Vagina (tissue), 2 donors: Measurements from ENCODE around the gene E2F8. TPM values are rescaled to one million over a fixed set of nuclear protein-coding genes. Genes with fewer than 3 reads are reported as not detected.

Experiments
- DNase-seq, 2 donors: peaks; one replicate each; pipeline ENCODE4 v3.0.0-alpha.2; 2017; ENCODE audit errors: extremely low spot score in 2 of 2
- H3K27ac ChIP-seq: fragments of 200-600 bp; sonication (generic); one replicate; pipeline ENCODE4 v1.5.1; 2019
- H3K27me3 ChIP-seq: fragments of 200-600 bp; sonication (generic); one replicate; pipeline ENCODE4 v1.5.1; 2019
- H3K36me3 ChIP-seq, 2 donors: fragments of 200-600 bp; sonication (generic); one replicate each; pipeline ENCODE4 v1.5.1; 2017 to 2019
- H3K4me1 ChIP-seq: fragments of 200-600 bp; sonication (generic); one replicate; pipeline ENCODE4 v1.5.1; 2019
- H3K4me3 ChIP-seq, 2 donors: fragments of 200-600 bp; sonication (generic); 1 replicate in 1 of 2; 2 replicates in 1 of 2; pipeline ENCODE4 v1.5.1; 2016 to 2019
- H3K9me3 ChIP-seq: fragments of 200-600 bp; sonication (generic); one replicate; pipeline ENCODE4 v1.5.1; 2019
- CTCF ChIP-seq, 3 experiments: fragments of 450-650 bp in 2 of 3; fragments of 200-600 bp in 1 of 3; sonication (generic) in 1 of 3; IDR thresholded peaks; one replicate each; pipeline ENCODE4 v1.5.1; 2017 to 2019; ENCODE audit warnings: antibody characterized with exemption in 3 of 3, mild to moderate bottlenecking in 2 of 3, moderate library complexity in 2 of 3
- POLR2A ChIP-seq, 2 donors: fragments of 450-650 bp; IDR thresholded peaks; one replicate each; pipeline ENCODE4 v1.6.1; 2017; ENCODE audit warnings: antibody characterized with exemption in 2 of 2, mild to moderate bottlenecking in 2 of 2, moderate library complexity in 2 of 2
- POLR2AphosphoS5 ChIP-seq, 2 donors: sonication (generic); formaldehyde crosslinking; IDR thresholded peaks; one replicate each; pipeline ENCODE4 v1.9.0; 2017; ENCODE audit warnings: antibody characterized with exemption in 2 of 2, mild to moderate bottlenecking in 2 of 2, low read depth in 1 of 2; ENCODE audit not compliant: insufficient read depth in 1 of 2
- intact Hi-C: fragments of 100-400 bp; cut with DNase I; formaldehyde crosslinking; loops from one replicate; pipeline ENCODE4 v1.15.1; 2023
- total RNA-seq: library from RNA; depleted of rRNA; stranded (reverse); fragments of >200 nt; gene quantifications from one replicate; pipeline ENCODE4 v1.2.3, GENCODE V29; 2016

Gene E2F8
- total RNA-seq, 1 donor from 2014 or later: 4.2 TPM

GRCh38 chr11:19187114-19187832 is 53.5 kb downstream of the E2F8 start:
- no peak overlapping the region for H3K27ac ChIP-seq
- no peaks in the 10 kb centered on the region for H3K4me1 ChIP-seq
- H3K27me3 ChIP-seq: no peaks in the 10 kb centered on the region
- intact Hi-C loops: no loop called here
- no peaks in the 10 kb centered on the region for H3K9me3 ChIP-seq
- H3K4me3 ChIP-seq: no peak overlapping the region
- DNase-seq: no peak
- no peak for TF ChIP-seq POLR2A (IDR thresholded peaks at IDR 0.05)
- no peak for TF ChIP-seq CTCF (IDR thresholded peaks at IDR 0.05)
- TF ChIP-seq POLR2AphosphoS5 (IDR thresholded peaks at IDR 0.05; ENCODE audit: insufficient read depth in 1 of 2, low read depth in 1 of 2): no peak
- no peaks in the 10 kb centered on the region for H3K36me3 ChIP-seq

- no peaks in the 10 kb centered on the region for H3K9me3 ChIP-seq
- H3K36me3 ChIP-seq: no peaks in the 10 kb centered on the region
- no peak for TF ChIP-seq POLR2A (IDR thresholded peaks at IDR 0.05)
- no peak for TF ChIP-seq CTCF (IDR thresholded peaks at IDR 0.05)
- TF ChIP-seq POLR2AphosphoS5 (IDR thresholded peaks at IDR 0.05; ENCODE audit: insufficient read depth in 1 of 2, low read depth in 1 of 2): no peak
- intact Hi-C loops: no loop called here
- H3K27ac ChIP-seq: no peak overlapping the region
- no peak overlapping the region for H3K4me3 ChIP-seq
- no peaks in the 10 kb centered on the region for H3K27me3 ChIP-seq
- DNase-seq: no peak
- H3K4me1 ChIP-seq: no peaks in the 10 kb centered on the region
Observed at GRCh38 chr11:19185516-19186052, 55.2 kb downstream of the E2F8 start.

DNA sequence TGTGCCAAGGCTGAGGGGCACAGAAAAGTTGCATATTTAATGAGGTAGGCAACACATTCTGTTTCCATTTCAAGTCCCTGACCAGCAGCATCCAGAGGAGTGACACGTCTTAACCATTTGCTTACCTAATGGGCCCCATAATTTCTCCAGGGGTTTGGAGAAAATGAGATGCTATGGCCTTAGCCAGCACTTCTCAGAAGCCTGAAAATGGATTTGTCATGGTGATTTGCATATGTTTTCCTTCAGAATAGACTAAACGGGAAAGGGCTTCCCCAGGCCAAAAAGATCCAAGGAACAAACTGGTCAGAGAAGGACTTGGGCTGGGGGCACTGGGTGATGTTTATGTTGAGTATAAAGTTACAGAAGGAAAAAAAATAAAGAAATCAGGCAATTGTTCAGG is 55.7 kb downstream of the E2F8 start:
- intact Hi-C loops: no loop called here
- Histone ChIP-seq H3K4me3 (no peak overlapping the region), H3K27me3 (no peaks in the 10 kb centered on the region), H3K4me1 (no peaks in the 10 kb centered on the region), H3K36me3 (no peaks in the 10 kb centered on the region), H3K27ac (no peak overlapping the region), H3K9me3 (no peaks in the 10 kb centered on the region)
- no peak for DNase-seq
- TF ChIP-seq POLR2A (IDR thresholded peaks at IDR 0.05) (no peak), POLR2AphosphoS5 (IDR thresholded peaks at IDR 0.05; ENCODE audit: insufficient read depth in 1 of 2, low read depth in 1 of 2) (no peak), CTCF (IDR thresholded peaks at IDR 0.05) (no peak)

- H3K4me1 ChIP-seq: no peaks in the 10 kb centered on the region
- H3K27ac ChIP-seq: no peak overlapping the region
- H3K36me3 ChIP-seq: no peaks in the 10 kb centered on the region
- no peak for TF ChIP-seq CTCF (IDR thresholded peaks at IDR 0.05)
- no peak for TF ChIP-seq POLR2A (IDR thresholded peaks at IDR 0.05)
- no peak for TF ChIP-seq POLR2AphosphoS5 (IDR thresholded peaks at IDR 0.05; ENCODE audit: insufficient read depth in 1 of 2, low read depth in 1 of 2)
- intact Hi-C loops: no loop called here
- H3K27me3 ChIP-seq: no peaks in the 10 kb centered on the region
- no peak overlapping the region for H3K4me3 ChIP-seq
- DNase-seq: no peak
- H3K9me3 ChIP-seq: no peaks in the 10 kb centered on the region
Observed at GRCh38 chr11:19183646-19184045, 57.1 kb downstream of the E2F8 start.
